Measurements from ENCODE around the gene IL1RN. TPM values are rescaled to one million over a fixed set of nuclear protein-coding genes. Genes with fewer than 3 reads are reported as not detected.

The IL1RN gene
- total and polyA plus RNA-seq, 8 donors = 0.37 to 3.1 (median 1.4) TPM; not detected in 1

GRCh38 chr2:113120861-113121260 is 6.5 kb upstream of the IL1RN start:
- TF ChIP-seq CTCF (IDR thresholded peaks at IDR 0.05) = no peak
- Histone ChIP-seq H3K4me1 (no peaks in the 10 kb centered on the region), H3K9me3 (no peaks in the 10 kb centered on the region), H3K27ac (no peak overlapping the region), H3K27me3 (no peaks in the 10 kb centered on the region), H3K36me3 (no peaks in the 10 kb centered on the region), H3K4me3 (no peak overlapping the region)
- no peak for ATAC-seq
- WGBS, 2 donors = 63 to 78% methylated on average over 3 of the region's 3 CpGs
- no peak for DNase-seq
- intact Hi-C loops (cut with DNase I) = no loop called here
- FAIRE-seq = no peak

DNA sequence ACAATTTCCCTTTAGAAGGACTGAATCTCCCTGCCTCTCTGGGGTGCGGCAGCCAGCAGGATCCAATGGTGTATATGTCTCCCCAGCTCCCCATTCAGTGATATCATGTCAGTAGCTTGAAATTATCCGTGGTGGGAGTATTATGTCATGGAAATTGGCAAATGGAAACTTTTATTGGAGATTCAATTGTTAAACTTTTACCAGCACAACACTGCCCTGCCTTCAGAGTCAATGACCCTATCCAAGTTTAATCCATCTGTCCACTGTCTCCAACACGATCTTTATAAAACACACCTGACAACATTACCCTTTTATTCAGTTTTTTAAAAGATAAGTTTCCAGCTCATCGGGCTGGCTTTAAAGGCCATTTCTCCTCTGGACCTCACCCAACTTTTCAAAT is 5.0 kb upstream of the IL1RN start:
- H3K4me1 ChIP-seq = no peaks in the 10 kb centered on the region
- ATAC-seq = no peak
- WGBS, 2 donors = 56 to 65% methylated on average over 4 of the region's 4 CpGs

GRCh38 chr2:113123726-113124125 is 3.7 kb upstream of the IL1RN start:
- FAIRE-seq = no peak

More for the DNA sequence above, 5.0 kb upstream of the IL1RN start:
- no peaks in the 10 kb centered on the region for H3K36me3 ChIP-seq
- no peak overlapping the region for H3K4me3 ChIP-seq
- intact Hi-C loops (cut with DNase I) = no loop called here
- H3K9me3 ChIP-seq = no peaks in the 10 kb centered on the region
- no peak overlapping the region for H3K27ac ChIP-seq
- DNase-seq = no peak
- no peak for FAIRE-seq
- no peaks in the 10 kb centered on the region for H3K27me3 ChIP-seq
- no peak for TF ChIP-seq CTCF (IDR thresholded peaks at IDR 0.05)

GRCh38 chr2:113124181-113124961 is 3.0 kb upstream of the IL1RN start:
- no peak for FAIRE-seq

More at GRCh38 chr2:113123726-113124125, 3.7 kb upstream of the IL1RN start:
- no peak overlapping the region for H3K27ac ChIP-seq
- DNase-seq = no peak
- TF ChIP-seq CTCF (IDR thresholded peaks at IDR 0.05) = no peak
- no peak overlapping the region for H3K4me3 ChIP-seq
- H3K9me3 ChIP-seq = no peaks in the 10 kb centered on the region
- no peaks in the 10 kb centered on the region for H3K36me3 ChIP-seq
- no peaks in the 10 kb centered on the region for H3K27me3 ChIP-seq
- no peaks in the 10 kb centered on the region for H3K4me1 ChIP-seq
- ATAC-seq = peak in 1 of 4 donors; percentile 11
- intact Hi-C loops (cut with DNase I) = no loop called here
- WGBS, 2 donors = 78 to 86% methylated on average over 3 of the region's 3 CpGs

More at GRCh38 chr2:113124181-113124961, 3.0 kb upstream of the IL1RN start:
- ATAC-seq = peak in 2 of 4 donors; percentile 43 to 49
- no peaks in the 10 kb centered on the region for H3K27me3 ChIP-seq
- DNase-seq = no peak
- no peaks in the 10 kb centered on the region for H3K36me3 ChIP-seq
- no peaks in the 10 kb centered on the region for H3K9me3 ChIP-seq
- TF ChIP-seq CTCF (IDR thresholded peaks at IDR 0.05) = no peak
- no peak overlapping the region for H3K27ac ChIP-seq
- WGBS, 2 donors = 56 to 65% methylated on average over 12 of the region's 12 CpGs
- intact Hi-C loops (cut with DNase I) = no loop called here
- no peaks in the 10 kb centered on the region for H3K4me1 ChIP-seq
- H3K4me3 ChIP-seq = no peak overlapping the region
